K562 (cell line): Measurements from ENCODE around the gene PGP. TPM values are rescaled to one million over a fixed set of nuclear protein-coding genes. Genes with fewer than 3 reads are reported as not detected.
A peak's percentile ranks its signal among the peaks of the same experiment; 100 is the strongest.

Experiments
- CBX3 ChIP-seq, 2 experiments: IDR thresholded peaks; 1 replicate in 1 of 2; 2 replicates in 1 of 2; pipeline ENCODE4 v1.6.1; 2012; ENCODE audit warnings: inconsistent platforms in 2 of 2, low read length in 2 of 2, borderline replicate concordance in 1 of 2, control low read depth in 1 of 2
- EGR1 ChIP-seq: fragments of 450-650 bp; conservative IDR thresholded peaks from 2 replicates; pipeline ENCODE4 v1.6.1; 2017; ENCODE audit warnings: mild to moderate bottlenecking
- GABPA ChIP-seq: fragments of 200-800 bp; sonication (Bioruptor generic); conservative IDR thresholded peaks from 2 replicates; pipeline ENCODE4 v1.6.1; 2016; ENCODE audit warnings: low read depth, missing genetic modification characterization, missing compliant biosample characterization
- PHF8 ChIP-seq: fragments of 200-600 bp; sonication (generic); IDR thresholded peaks from 2 replicates; pipeline ENCODE4 v1.6.1; 2012; ENCODE audit warnings: mixed run types, mild to moderate bottlenecking, inconsistent platforms, low read length, moderate library complexity, borderline replicate concordance
- RBBP5 ChIP-seq: fragments of 200-600 bp; sonication (generic); IDR thresholded peaks from 2 replicates; pipeline ENCODE4 v1.6.1; 2012; ENCODE audit warnings: borderline replicate concordance, mild to moderate bottlenecking, low read length, control low read depth, inconsistent platforms; ENCODE audit not compliant: insufficient read depth, poor library complexity, severe bottlenecking
- ZBED1 ChIP-seq: IDR thresholded peaks from 2 replicates; pipeline ENCODE4 v1.6.1; 2014
- polyA plus RNA-seq, 8 experiments: library from polyadenylated mRNA; depleted of rRNA in 4 of 8; stranded (reverse) in 5 of 8; unstranded in 3 of 8; fragments of >200 nt; fragmentation: Nextera tagmentation in 2 of 8; fragmentation: Illumina TruSeq in 1 of 8; extraction: Ambion mirVana in 2 of 8; extraction: Trizol in 1 of 8; gene quantifications; 2 replicates each; pipeline versions ENCODE4 v1.2.1 to v1.2.3, GENCODE V29; 2011 to 2014; ENCODE audit warnings: inconsistent platforms in 1 of 8, missing spikeins in 1 of 8
- total RNA-seq, 7 experiments: library from RNA; depleted of rRNA in 6 of 7; stranded (reverse); fragments of >200 nt in 6 of 7; fragmentation: Illumina TruSeq in 2 of 7; extraction: Trizol in 2 of 7; gene quantifications; 2 replicates each; pipeline versions ENCODE4 v1.2.1 to v1.2.3, GENCODE V29; 2011 to 2021; ENCODE audit warnings: low replicate concordance in 1 of 7
- TF ChIP-seq, protein P1 (sequence below): fragments of 250-450 bp; sonication (Bioruptor Pico); IDR thresholded peaks from 2 replicates; pipeline ENCODE4 v1.8.0; 2022; ENCODE audit warnings: inconsistent platforms
- TF ChIP-seq, protein P2 (sequence below): fragments of 450-650 bp; IDR thresholded peaks from 2 replicates; pipeline ENCODE4 v1.6.1; 2016; ENCODE audit warnings: borderline replicate concordance
- TF ChIP-seq, protein P3 (sequence below): fragments of 450-650 bp; IDR thresholded peaks from 2 replicates; pipeline ENCODE4 v1.6.1; 2017; ENCODE audit warnings: antibody characterized with exemption, mild to moderate bottlenecking
- TF ChIP-seq, protein P4 (sequence below): fragments of 450-650 bp; IDR thresholded peaks from 2 replicates; pipeline ENCODE4 v1.6.1; 2016; ENCODE audit warnings: mild to moderate bottlenecking
- TF ChIP-seq, protein P5 (sequence below): fragments of 250-450 bp; sonication (Bioruptor Pico); IDR thresholded peaks from 2 replicates; pipeline ENCODE4 v1.4.0; 2020; ENCODE audit warnings: mild to moderate bottlenecking, moderate library complexity

Gene PGP
- total and polyA plus RNA-seq, 9 of the 15 experiments (the other 6 are each of a cell fraction or from before 2014, with no cell fraction given), result 1.1 to 57.6 (median 19.6) TPM

DNA sequence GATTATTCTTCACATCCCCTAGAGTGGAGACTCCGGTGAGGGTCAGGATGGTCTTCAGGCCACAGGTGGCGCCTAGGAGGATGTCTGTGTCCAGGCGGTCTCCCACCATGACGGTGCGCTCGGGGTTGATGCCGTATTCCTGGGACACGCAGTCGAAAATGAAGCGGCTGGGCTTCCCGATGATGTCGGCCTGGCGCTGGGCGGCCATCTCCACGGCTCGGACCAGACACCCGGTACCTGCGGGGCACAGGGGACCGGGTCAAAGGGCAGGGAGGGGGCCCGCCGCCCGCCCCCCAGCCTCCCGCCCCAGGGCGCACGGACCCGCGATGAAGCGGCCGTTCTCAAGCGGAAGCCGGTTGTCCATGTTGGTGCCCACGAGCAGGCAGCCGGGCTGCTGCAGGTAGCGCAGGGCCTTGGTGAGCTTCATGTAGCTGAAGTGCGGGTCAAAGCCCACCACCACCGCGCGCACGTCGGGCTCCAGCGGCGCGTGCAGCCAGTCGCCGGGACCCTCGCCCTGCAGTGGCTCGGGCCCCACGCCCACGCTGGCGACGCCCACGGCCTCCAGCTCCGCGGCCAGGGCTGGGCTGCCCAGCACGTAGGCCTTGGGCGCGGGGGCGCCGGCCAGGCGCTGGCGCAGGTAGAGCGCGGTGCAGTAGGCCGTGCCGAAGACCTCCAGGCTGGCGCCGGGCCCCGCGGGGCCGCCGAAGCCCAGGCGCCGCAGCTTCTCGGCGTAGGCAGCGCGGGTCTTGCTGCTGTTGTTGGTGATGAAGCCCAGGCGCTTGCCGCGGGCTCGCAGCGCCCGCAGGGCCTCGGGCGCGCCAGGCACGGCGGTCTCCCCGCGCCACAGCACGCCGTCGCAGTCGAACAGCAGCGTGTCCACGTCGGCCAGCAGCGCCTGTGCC, 572 bp downstream of the PGP start (continued):
- TF ChIP-seq, protein P1, sequence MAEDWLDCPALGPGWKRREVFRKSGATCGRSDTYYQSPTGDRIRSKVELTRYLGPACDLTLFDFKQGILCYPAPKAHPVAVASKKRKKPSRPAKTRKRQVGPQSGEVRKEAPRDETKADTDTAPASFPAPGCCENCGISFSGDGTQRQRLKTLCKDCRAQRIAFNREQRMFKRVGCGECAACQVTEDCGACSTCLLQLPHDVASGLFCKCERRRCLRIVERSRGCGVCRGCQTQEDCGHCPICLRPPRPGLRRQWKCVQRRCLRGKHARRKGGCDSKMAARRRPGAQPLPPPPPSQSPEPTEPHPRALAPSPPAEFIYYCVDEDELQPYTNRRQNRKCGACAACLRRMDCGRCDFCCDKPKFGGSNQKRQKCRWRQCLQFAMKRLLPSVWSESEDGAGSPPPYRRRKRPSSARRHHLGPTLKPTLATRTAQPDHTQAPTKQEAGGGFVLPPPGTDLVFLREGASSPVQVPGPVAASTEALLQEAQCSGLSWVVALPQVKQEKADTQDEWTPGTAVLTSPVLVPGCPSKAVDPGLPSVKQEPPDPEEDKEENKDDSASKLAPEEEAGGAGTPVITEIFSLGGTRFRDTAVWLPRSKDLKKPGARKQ (CRISPR knock-in tag), result no peak
- TF ChIP-seq PHF8, result peak; percentile 61; the same call in 1 of the 2 replicates
- TF ChIP-seq, protein P2, sequence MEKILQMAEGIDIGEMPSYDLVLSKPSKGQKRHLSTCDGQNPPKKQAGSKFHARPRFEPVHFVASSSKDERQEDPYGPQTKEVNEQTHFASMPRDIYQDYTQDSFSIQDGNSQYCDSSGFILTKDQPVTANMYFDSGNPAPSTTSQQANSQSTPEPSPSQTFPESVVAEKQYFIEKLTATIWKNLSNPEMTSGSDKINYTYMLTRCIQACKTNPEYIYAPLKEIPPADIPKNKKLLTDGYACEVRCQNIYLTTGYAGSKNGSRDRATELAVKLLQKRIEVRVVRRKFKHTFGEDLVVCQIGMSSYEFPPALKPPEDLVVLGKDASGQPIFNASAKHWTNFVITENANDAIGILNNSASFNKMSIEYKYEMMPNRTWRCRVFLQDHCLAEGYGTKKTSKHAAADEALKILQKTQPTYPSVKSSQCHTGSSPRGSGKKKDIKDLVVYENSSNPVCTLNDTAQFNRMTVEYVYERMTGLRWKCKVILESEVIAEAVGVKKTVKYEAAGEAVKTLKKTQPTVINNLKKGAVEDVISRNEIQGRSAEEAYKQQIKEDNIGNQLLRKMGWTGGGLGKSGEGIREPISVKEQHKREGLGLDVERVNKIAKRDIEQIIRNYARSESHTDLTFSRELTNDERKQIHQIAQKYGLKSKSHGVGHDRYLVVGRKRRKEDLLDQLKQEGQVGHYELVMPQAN, result no peak
- TF ChIP-seq ZBED1, result no peak
- peak; percentile 89 for TF ChIP-seq RBBP5
- TF ChIP-seq, protein P3, sequence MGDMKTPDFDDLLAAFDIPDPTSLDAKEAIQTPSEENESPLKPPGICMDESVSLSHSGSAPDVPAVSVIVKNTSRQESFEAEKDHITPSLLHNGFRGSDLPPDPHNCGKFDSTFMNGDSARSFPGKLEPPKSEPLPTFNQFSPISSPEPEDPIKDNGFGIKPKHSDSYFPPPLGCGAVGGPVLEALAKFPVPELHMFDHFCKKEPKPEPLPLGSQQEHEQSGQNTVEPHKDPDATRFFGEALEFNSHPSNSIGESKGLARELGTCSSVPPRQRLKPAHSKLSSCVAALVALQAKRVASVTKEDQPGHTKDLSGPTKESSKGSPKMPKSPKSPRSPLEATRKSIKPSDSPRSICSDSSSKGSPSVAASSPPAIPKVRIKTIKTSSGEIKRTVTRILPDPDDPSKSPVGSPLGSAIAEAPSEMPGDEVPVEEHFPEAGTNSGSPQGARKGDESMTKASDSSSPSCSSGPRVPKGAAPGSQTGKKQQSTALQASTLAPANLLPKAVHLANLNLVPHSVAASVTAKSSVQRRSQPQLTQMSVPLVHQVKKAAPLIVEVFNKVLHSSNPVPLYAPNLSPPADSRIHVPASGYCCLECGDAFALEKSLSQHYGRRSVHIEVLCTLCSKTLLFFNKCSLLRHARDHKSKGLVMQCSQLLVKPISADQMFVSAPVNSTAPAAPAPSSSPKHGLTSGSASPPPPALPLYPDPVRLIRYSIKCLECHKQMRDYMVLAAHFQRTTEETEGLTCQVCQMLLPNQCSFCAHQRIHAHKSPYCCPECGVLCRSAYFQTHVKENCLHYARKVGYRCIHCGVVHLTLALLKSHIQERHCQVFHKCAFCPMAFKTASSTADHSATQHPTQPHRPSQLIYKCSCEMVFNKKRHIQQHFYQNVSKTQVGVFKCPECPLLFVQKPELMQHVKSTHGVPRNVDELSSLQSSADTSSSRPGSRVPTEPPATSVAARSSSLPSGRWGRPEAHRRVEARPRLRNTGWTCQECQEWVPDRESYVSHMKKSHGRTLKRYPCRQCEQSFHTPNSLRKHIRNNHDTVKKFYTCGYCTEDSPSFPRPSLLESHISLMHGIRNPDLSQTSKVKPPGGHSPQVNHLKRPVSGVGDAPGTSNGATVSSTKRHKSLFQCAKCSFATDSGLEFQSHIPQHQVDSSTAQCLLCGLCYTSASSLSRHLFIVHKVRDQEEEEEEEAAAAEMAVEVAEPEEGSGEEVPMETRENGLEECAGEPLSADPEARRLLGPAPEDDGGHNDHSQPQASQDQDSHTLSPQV, result peak; percentile 43; the same call in 1 of the 2 replicates
- no peak for TF ChIP-seq GABPA (tag)
- TF ChIP-seq CBX3 (IDR thresholded peaks at IDR 0.05; ENCODE audit: borderline replicate concordance in 1 of 2, low read length in 2 of 2), result no peak
- TF ChIP-seq EGR1, result peak; percentile 63
- TF ChIP-seq, protein P4, sequence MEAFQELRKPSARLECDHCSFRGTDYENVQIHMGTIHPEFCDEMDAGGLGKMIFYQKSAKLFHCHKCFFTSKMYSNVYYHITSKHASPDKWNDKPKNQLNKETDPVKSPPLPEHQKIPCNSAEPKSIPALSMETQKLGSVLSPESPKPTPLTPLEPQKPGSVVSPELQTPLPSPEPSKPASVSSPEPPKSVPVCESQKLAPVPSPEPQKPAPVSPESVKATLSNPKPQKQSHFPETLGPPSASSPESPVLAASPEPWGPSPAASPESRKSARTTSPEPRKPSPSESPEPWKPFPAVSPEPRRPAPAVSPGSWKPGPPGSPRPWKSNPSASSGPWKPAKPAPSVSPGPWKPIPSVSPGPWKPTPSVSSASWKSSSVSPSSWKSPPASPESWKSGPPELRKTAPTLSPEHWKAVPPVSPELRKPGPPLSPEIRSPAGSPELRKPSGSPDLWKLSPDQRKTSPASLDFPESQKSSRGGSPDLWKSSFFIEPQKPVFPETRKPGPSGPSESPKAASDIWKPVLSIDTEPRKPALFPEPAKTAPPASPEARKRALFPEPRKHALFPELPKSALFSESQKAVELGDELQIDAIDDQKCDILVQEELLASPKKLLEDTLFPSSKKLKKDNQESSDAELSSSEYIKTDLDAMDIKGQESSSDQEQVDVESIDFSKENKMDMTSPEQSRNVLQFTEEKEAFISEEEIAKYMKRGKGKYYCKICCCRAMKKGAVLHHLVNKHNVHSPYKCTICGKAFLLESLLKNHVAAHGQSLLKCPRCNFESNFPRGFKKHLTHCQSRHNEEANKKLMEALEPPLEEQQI, result no peak
- TF ChIP-seq, protein P5, sequence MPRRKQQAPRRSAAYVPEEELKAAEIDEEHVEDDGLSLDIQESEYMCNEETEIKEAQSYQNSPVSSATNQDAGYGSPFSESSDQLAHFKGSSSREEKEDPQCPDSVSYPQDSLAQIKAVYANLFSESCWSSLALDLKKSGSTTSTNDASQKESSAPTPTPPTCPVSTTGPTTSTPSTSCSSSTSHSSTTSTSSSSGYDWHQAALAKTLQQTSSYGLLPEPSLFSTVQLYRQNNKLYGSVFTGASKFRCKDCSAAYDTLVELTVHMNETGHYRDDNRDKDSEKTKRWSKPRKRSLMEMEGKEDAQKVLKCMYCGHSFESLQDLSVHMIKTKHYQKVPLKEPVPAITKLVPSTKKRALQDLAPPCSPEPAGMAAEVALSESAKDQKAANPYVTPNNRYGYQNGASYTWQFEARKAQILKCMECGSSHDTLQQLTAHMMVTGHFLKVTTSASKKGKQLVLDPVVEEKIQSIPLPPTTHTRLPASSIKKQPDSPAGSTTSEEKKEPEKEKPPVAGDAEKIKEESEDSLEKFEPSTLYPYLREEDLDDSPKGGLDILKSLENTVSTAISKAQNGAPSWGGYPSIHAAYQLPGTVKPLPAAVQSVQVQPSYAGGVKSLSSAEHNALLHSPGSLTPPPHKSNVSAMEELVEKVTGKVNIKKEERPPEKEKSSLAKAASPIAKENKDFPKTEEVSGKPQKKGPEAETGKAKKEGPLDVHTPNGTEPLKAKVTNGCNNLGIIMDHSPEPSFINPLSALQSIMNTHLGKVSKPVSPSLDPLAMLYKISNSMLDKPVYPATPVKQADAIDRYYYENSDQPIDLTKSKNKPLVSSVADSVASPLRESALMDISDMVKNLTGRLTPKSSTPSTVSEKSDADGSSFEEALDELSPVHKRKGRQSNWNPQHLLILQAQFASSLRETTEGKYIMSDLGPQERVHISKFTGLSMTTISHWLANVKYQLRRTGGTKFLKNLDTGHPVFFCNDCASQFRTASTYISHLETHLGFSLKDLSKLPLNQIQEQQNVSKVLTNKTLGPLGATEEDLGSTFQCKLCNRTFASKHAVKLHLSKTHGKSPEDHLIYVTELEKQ (CRISPR knock-in tag), result no peak
